Mucosa of gallbladder (tissue), 1 donor: Measurements from ENCODE around the gene CACNA1S. TPM values are rescaled to one million over a fixed set of nuclear protein-coding genes. Genes with fewer than 3 reads are reported as not detected.

Source experiments
- DNase-seq: peaks from one replicate; pipeline ENCODE4 v3.0.0-alpha.2; 2020; ENCODE audit warnings: low spot score
- total RNA-seq: library from RNA; stranded (reverse); gene quantifications from one replicate; pipeline ENCODE4 v1.2.1, GENCODE V29; 2021
- donor health status: DM: no; HTN: no; CAD: no.

The CACNA1S gene
- total RNA-seq, 1 donor from 2014 or later, result not detected

DNA sequence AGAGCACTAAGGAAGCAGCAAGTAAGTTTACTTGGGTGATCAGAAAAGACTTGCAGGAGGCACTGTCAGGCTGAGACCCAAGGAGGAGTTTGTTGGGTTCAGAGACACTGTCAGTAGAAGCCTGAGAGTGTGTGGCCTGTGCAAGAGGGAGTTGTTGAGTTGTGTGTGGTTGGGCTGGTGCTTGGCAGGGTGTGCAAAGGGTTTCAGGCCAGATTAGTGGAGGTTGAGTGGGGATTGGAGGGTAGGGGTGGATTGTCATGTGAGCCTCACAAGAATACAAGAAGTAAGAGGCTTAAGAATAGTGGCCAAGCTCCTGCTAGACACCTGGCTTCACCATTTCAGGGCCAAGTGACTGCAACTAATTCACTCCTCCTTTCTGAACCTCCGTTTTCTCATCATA is 79.8 kb downstream of the CACNA1S start:
- DNase-seq, result no peak

DNA sequence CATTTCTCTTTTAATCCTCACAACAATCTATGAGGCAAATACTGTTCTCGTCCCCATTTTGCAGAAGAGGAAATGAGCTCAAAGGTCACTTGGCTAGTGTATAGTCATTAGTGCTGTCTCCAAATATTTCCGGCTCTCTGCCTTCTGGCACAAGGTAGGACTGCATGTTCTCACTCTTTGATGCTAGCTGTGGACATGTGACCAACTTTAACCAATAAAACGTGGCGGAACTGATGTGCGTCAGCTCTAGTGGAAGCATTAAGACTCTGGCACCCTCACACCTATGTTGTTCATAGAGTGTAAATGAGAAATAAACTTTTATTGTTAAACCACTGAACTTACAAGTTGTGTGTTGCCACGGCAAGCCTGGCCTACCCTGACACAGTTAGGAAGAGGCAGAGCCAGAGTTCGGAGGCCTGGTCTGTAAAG is 83.8 kb downstream of the CACNA1S start:
- DNase-seq, result peak; percentile 76

DNA sequence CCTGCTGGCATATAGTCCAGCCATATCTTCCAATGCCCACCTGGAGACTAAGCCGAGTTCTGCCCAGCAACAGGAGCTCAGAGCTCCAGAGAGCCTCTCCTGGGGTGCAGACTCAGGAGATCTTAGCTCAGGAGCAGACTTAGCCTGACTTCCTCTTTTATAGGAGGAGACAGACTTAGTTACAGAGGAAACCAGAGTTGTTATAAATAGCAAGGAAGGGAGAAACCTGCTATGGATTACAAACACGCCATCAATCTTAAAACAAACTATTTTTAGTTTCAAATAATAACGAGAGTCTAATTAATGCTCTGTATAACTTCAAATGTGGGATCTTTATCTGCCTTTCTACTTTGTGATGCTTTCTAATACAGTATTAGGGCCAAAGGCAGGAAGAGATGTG is 85.4 kb downstream of the CACNA1S start:
- no peak for DNase-seq

DNA sequence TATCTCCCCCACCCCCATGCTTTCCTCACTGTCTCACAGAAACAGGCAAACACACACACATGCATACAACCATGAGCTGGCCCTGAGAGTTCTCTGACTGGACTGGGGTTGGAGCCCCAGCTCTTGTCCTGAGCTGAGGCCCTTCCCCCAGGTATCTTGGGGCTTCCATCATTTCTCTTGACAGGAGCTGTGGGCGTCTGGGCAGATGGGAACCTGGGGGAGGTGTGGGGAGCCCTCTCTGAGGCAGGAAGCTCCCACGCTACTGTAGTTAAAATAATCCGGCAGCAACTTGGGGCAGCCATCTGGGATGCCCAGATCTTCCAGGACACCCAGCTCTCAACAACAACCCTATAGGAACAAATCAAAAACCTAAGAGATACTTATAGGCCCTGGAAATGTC is 86.0 kb downstream of the CACNA1S start:
- DNase-seq, result no peak

DNA sequence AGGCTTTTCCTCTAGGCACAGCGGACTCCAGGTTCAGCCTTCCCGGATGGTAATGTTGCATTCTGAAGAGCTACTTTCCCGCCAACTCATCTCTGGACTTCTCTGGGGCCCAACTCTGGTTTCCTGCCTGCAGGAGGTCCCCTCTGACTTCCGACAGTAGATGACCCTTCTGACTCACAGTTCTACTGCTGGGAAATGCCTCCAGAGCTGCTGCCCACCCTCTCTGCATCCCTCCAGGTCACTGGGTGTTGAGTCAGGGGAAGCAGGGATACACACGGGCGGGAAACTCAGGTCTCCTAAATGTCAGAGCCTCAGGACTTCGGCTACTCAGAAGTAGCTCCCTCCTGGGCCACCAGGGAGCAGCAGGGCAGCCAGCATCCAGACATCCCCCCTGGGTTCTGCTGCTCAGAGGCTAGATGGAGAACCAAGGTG is 86.6 kb downstream of the CACNA1S start:
- DNase-seq, result no peak

DNA sequence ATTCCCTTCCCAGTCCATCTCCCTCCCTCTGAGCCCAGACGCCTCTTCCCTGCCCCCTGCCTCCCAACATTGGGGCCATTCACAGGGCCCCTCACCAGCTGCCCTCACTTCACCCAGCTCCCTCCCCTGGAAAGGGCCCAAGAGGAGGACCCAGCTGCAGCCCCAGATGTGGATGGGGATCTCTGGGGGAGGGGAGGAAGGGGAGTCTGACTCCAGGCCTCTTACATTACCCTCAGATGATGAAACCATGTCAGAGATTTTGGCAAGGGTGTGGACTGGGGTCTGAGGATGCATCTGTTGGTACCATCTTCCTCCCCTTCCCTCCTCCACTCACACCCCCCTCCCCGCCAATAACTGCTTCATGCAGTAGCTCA is 87.6 kb downstream of the CACNA1S start:
- no peak for DNase-seq

DNA sequence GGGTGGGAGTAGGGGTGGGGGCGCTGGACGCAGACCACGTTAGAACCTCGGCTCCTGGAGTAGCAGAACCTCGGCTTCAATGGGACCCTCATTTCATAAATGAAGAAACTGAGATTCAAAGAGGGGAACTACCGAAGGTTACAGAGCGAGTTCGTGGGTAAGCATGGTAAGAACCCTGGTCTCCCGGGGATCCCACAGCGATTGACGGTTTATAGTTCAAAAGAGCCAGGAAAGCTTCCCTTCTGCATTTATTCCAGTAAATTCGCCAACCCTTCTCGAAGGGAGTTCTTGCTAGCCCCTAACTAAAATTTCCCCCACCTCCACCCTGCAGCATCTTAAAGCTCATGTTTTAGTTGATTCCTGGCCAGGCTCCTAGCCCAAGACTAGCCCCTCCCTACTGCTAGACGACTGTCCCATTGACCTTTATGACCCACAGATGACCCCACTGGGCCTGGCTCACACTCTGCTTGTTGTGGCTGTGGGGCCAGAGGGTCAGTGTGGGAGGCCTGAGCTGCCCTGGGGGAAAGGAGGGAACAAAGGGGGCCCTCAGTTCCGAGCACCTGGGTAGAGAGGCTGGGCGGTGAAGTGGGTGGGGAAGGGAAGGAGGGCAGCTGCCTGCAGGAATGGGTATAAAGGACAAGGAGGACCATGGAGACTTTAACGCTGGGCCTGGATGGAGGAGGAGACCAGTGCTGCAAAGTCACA is 88.2 kb downstream of the CACNA1S start:
- no peak for DNase-seq

DNA sequence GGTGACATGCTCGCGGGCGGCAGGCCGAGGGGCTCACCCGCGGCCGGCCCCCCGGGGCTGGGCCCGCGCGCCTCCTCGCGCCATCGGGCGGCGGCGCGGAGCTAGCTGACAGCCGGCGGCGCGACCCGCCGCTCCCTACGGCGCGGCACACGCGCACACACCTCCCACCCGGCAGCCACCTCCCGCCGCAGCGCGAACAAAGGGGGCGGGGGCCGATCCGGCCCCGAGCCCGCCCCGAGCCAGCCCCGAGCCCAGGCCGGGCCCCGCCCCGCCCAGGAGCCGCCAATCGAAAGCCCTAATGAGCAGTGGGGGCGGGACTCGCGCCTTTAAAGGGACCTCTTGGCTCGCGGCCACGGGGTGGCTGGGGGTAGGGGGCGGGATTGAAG is 88.7 kb downstream of the CACNA1S start, which contains the start of gene KIF21B:
KIF21B (minus strand) TSS at position 198 of the 386 bp plus-strand sequence. CDS start 331 bp downstream, outside the sequence.
- peak; percentile 80 for DNase-seq

DNA sequence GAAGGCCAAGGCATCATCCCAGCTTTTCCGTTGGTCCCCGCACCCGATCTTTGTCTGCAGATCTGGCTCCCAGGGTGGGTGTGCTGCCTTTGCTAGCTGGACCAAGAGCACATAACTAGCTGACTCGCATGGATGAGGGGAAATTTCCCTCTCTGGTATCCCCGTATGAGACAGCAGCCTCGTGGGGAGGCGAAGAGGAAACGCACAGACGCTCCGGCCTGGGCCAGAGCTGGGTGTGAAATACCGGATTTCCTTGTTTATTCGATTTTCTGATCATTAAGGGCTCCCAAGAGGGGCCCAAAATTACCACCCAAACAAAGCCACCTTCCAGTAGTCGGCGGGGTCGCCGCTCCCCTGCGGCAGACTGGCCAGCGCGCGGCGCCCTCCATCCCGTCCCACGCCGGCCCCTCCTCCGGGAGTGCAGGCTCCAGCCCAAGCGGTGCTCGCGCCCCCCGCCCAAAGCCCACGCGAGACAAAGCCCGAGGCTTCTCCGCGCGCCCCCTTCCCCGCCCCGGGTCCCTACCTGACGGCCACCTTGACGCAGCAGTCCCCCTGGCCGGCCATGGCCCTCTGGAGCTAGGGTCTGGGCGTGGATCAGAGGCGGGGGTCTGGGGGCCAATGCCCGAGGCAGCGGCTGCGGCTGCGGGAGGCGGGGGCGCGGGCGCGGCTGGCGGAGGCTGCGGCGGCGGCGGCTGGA is 89.3 kb downstream of the CACNA1S start:
- DNase-seq, result no peak

DNA sequence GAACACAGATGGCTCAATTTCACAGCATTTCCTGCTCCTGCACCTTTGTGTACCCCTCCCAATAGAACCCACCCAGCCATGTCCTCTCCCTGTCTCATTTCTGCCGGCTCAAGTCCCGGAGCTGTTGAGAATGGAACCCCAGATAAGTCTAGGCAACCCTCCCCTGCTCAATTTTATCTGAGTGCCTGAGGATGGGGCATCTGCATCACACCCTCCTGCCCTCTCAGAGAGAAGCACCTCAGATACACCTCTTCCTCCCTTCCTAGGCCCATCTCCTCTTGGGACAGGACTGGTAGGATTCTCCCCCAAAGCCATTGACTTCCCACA is 89.8 kb downstream of the CACNA1S start:
- no peak for DNase-seq

DNA sequence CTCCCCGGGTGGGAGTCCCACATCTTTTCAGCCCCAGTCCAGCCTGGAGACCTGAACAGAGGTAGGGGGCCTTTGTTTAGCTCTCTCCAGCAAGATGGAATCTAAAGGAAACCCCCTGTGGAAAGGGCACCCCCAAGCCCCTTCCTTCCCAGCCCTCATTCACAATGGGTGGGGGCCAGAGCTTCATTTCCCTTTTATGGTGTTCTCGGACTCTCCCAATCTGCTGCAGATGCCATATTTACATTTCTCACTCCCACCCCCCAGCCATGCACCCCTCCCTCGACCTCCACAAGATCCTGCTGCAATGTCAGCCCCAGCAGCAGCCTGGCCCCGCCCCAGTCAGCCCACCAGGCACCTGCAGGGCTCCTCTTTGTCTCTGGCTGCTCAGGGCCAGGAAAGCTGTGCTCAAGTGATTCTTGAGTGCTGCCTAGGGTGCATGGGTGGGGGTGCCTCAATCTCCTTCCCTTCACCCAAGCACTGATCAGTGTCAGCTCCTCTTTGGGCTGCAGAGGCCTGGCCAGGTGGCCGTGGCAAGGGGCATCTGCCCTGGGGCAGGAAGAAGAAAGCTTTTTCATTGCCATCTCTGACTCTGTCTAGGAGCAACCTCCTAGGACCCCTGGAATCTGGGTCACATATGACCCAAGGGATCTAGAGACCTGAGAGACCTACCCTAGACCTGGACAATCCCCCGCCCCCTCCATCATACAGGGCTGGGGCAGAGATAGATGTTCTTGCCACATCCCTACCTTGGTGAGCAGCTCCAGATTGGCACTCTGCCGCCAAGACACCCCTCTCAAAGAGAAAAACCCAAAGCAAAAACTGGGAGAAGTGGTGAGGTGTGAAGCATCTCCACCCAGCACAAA is 90.4 kb downstream of the CACNA1S start:
- DNase-seq, result no peak

DNA sequence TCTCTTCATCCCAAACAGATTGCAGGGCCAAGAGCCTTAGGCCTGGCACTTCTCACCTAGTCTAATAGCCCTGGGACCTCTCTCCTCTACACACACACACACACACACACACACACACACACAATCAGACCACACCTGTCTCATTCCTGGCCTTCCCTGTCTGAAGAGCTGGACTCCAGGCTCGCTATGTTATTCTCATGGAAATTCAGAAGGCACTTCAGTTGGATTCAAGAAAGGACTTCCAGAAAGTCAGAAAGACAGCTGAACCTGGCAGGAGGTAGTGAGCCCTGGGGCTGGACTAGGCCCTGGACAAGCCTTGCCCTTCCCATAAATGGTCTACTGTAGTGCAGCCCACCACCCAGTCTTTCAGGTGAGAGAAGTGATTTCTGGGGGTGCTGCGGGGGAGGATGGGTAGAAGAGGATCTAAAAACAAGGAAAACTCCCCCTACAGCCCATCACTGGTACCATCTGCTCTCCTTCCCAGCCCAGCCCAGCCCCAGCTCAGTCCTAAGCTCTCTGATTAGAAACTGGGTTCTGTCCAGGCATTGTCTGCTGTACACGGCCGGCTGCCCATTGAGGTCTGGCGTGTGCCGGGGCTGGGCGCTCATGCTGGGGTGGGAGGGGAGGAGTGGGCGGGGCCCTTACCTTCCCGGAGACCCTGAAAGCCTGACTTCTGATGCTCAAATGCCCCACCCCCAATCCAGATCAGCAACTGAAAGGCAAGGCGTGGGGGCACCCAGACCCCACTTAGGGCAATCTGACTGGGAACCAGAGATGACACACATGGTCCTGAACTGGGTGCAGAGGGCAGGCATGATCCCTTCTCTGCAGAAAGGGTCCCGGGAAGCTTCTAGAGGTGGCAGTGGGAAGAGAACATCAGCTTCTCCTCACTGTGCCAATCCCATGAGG is 91.3 kb downstream of the CACNA1S start:
- no peak for DNase-seq

DNA sequence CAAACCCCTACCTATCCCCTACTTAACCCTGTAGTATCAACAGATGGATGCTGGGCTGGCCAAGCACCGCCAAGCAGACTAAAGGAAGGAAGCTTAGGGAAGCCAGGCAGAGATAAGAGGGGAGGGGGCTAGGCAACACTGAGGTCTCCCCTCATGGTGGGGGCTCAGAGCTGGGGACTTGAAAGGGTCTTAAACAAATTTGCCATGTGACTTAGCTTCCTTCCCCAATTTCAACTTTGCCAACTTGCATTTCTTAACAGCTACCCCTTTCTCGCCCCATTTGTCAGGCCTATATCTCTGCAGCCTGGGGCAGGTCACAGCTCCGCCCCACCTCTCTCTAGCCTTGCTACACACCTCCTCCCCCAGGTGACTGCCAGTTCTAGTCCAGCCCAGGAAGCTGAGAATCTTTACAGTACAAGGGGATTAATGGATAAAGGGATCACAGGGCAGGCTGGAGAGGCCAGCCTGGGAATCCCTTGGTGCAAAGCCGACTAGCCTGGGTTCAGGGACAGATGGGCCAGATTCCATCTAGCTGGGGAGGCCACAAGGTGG is 92.1 kb downstream of the CACNA1S start:
- no peak for DNase-seq

DNA sequence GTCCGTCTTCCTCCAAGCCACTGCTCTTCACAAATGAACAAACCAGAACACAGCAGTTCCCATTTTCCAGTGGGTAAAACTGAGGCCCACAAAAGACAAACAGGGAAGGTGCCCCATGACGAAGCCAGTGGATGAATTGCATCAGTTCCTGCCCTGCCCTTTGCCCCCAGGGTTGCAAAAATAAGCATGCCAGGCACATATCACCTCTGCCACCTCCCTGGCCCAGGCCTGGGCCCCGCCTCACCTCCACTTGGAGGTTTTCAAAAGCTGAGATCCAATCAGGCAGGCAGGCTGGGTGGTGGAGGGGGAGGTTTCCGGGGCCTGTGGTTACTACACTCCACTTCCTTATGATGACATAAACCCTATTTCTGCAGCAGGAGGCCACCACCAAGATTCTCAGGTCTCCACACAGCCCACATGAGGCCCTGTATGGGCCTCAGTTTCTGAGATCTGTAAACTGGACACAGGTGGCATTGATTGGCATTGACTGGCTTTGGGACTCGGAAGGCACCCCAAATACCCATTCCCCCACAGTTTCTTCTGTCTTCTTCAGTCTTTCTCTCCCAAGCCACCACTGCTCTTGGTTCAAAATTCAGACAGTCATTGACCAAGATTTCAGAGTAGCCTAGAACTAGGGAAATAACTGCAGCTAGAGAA is 92.8 kb downstream of the CACNA1S start:
- DNase-seq, result peak; percentile 76

DNA sequence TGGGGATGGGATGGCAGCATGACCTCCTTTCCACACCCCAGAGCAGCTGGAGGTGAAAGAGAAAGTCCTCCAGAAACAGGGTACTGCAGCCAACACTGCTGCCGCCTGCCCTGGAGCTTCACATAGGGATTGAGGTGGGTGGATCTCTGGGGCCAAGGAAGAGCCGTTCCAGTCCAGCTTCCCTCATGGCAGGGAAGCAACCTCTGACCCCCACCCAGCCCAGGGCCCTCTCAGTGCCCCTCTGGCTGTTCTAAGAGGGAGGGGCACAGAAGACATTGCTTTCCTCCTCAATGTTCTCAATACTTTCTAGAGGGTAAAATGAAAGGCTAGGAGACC is 94.4 kb downstream of the CACNA1S start:
- DNase-seq, result no peak

DNA sequence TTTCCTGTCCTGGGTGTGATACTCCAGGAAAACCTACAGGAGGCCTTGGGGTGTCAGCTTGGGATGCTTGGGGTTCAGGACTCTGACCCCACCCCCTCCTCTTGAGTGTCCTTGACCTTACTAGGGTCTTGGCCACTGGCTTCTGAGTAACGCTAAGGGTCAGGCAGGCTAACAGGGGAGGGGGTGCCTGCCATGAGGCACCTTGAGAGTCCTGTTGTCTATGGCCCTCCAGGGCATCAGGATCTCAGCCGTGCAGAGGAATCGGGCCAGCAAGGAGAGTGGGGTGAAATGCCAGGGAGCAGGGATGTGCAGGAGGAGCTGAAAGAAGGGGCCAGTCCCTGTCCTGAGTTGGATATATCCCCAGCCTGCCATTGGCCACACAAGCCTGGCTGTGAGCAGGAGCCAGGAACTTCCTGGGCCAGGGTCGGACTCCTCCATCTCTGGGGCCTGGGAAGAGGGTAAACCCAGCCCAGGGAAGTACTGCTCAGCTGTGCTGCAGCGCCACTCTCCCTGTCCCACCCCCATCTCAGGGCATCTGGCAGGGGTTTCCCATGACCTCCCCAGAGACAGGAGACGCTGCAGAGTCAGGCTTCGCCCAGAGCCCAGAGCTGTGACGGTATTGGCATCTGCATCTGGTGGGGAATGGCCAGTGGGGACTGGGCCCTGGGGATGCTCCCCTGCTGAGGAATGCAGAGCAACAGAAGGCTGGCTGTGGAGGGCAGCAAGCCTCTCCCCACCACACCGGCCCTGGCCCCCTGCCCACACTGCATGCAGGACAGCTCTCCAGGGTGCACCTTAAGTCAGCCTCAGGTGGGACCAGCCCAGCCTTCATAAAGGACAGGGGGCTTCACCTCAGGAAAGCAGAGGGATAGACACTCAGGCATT is 95.0 kb downstream of the CACNA1S start:
- DNase-seq, result no peak

DNA sequence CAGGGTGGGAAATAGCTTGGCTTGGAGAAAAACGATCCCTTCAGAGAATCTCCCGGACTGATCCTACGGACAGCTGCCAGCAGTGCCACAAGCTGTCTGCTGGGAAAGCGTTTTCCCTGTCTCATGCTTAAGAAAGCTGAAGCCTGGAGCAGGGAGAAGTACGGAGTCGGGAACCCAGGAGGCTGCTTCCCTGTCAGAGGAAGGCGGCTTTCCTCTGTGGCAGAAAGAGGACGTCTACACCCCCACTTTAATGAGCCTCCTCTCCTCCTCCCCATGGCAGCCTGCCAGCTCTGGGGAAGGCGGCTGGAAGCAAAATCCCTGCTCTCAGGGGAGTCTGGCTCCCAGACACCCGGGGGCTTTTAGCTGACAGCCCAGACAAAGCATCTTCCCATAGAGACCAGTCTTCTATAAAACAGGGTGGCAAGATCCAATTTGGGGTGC is 96.0 kb downstream of the CACNA1S start:
- no peak for DNase-seq

DNA sequence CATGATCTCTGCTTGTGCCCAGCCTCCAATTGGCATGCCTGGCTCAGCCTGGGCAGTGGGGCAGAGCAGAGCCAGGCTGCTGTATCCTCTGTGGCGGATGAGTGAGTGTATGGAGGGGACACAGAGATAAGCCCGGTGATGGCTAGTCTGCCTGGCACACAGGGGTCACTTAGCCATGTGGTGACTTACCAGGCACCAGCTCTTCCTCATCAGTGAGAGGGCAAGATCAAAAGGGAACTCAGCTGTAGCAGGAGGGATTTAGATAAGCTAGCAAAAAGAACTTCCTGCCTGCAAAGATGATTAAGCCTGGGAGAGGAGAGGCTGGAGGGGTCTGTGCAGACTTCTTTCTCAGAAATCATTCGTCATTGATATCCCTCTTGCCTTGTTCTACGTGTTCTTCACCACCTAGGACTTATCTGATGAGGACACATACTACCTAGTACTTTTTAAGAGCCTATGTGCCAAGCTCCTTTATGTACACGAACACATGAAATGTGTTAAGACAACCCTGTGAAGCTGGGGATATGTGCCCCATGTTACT is 96.6 kb downstream of the CACNA1S start:
- no peak for DNase-seq

DNA sequence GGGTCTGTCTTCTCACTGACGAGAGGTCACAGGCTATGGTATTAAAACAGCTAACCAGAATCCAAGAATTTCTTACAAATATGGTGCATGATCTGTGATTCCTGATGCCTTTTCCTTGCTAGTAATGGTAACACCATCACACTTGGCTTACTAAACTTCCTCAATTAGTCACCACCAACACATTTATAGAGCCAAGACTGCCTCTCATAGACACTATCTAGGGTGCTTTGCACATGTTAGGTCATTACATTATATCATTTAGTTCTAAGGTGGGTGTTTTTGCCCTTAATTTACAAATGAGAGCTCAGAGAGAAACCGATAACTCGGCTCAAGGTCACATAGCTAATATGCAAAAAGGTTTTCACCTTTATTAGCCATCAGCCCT is 97.4 kb downstream of the CACNA1S start:
- DNase-seq, result no peak
